ENCODE results near the gene CCDC85C.

CCDC85C gene

DNA sequence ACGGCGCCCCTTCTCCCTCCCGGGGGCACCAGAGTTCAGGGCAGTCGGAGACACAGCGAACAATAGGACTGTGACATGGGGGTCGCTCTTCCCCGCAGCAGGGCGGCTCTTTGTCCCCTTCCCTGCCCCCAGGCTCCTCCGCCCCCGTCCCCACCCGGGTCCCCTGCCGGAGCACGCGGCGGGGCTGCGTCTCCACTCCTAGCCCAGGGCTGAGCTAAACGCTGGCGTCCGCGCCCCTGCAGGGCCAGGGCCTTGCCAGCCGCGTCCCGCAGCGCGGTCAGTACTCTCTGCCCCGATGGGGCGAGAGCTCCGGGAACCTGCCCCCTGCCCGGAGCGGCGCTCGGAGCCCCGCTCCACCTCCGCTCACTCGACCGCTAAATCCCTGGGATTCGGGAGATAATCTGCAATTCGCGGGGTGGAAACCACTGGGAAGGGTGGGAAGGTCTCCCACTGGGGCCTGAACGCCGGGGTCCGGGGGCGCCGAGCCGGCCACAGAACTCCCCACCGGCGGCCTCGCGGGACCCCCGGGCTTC is 825 bp upstream of the CCDC85C start:
- peak in 1 of 2 donors; percentile 17 for DNase-seq

DNA sequence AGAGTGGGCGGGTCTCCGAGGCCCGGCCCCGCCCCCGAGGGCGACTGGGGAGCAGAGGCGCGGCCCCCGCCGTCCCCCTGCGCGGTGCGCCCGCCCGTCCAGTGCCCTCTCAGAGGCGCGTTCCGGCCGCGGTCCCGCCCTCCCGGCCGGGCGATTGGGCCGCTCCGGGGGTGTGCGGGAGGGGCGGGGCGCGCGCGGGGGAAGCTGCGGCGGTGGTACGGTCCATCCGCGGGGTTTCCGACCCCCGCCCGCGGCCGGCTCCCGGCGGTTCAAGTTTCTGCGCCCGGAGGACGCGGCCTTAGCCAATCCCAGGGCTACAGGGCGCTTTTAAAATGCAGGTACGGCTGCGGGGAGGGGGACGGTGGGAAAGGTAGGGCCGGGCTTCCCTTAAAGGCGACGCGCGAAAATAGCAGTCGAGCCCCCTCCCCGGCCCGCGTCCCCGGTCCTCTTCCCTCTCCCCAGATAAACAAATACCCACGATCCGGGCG is 315 bp upstream of the CCDC85C start:
- DNase-seq: peak; percentile 95 to 97

DNA sequence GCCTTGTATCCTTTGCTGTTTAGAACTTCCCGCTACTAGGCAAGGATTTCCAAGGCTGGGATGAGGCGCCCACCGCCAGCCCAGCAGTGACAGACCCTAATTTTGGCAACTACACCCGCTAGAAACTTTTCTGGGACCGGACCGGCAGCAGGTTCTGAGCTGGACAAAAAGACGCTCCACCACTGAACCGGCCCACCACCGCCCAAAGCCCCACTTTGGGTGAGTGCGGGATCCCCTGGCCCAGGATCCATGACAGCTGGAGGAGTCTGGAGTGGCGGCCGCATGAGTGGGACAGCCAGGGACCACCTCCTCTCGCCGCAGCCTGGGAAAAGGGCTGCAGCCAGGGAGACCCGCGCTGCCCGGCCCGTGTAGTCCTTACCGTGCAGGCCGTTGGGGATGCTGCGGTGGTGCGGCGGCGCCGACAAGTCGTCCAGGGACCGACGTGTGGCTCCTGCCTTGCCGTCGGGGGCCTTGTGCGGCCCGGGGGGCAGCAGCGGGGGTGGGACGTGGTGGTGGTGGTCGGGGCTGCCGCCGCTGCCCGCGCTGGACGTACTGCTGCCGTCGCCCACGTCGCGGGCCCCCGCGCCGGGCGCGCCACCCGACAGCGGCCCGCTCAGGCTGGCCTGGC is 1.1 kb downstream of the CCDC85C start:
- DNase-seq: no peak

DNA sequence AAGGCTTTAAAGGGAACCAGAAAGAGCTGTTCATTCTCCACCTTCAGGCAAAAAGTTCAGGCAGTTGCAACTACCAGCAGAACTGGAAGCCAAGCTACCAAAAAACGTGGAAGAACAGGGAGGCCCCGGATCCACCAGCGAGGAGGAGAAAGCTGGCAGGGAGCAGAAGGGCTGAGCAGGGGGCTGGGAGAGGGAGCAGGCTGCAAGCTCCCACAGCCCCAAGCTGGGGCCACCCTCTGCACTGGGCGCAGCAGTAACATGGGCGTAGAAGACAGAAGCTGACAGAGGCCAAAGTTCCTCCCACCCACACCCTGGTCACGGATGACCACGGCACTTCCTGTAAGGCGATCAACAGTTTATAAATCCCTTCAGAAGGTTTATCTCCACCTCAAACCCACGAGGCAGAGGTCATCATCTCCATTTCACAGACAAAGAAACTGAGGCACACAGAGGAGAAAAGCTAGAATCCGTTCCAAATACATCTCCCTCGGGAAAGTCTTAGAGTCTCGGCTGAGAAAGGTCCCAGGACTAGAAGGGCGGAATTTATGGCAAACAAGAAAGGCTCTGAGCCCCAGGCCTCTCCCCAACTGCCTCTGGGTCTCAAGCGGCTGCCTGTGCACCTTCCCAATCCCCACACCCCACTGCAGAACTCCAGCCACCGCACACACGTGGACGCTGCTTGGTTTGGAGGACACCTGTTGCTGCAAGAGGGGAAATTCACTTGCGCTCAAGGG is 1.8 kb downstream of the CCDC85C start:
- no peak for DNase-seq

DNA sequence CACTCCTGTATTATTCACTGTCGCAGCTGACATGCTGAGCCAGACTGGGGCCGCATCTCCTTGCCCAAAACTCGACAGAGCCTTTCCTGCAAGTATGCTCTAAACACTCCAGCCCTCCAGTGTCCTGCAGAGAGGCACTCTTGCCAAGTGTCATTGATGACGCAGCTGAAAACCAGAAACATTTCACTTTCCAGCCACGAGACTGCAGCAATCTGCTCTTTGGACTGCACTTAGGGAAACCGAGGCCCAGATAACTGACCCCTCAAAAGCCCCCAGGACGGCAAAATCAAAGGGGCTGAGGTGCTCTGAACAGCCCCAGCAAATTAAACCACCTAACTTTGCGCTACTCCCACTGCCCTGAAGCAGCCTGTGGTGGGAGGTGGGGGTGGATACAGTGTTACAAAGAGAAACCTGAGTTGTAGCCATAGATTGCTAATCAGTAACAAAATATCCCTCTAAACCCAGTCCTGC is 2.6 kb downstream of the CCDC85C start:
- no peak for DNase-seq

DNA sequence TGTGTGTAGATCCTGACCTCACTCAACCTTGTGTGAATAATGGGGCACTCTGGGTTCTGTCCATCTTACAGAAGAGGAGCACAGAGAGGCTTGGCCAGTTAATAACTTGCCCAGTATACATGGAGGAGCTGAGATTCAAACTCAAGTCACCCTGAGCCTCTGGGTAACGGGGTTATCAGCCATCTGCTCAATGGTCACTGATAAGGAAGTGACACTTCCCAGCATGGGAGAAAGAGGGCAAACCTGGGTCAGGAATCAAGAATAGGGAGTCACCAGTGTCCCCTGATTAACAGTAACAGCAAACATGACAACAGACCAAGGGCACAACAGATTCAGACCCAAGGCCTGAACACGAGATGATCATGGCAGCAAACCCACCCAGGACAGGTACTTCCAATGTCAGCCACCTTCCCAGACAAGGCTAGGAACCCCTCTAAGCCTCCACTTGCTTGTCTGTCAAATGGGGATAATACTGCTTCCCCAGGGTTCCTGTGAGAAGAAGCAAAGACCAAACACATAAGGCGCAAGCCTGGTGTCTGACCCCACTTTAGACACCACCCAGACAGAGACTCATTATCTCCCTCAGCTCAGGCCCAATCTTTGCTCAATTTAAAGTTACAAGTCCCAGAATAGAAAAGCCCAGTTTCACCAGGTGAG is 3.6 kb downstream of the CCDC85C start:
- no peak for DNase-seq

DNA sequence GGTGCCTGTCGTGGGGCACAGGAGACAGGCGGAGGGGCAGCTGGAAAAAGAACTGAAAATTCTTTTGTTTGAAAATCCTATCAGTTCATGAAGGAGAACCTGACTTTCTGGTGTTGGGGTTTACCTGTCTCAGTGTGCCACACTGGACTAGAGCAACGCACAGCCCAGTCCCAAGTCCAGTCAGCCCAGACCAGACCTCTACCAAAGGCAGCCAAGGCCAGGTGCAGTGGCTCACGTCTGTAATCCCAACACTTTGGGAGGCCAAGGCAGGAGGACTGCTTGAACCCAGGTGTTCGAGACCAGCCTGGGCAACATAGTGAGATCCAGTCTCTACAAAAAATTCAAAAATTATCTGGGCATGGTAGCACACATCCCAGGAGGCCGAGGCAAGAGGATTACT is 4.6 kb downstream of the CCDC85C start:
- no peak for DNase-seq

DNA sequence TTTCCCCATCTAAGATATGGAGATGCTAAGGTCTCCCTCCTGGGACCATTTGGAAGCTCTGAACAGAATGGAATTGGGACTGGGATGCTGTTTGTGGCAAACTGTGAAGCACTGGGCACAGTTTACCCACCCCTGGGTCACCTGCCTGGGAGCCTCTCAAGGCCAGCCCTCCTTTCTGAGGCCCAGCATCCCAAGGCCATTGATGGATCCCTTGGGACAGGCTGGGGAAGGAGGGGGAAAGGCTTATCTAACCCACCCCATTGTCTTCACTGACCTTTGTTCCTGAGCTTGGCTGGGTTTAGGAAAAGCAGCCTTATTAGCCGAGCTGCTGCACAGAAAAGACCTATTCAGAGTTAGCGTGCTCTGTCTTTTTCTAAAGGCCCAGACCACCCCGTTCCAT is 5.2 kb downstream of the CCDC85C start:
- DNase-seq: no peak

DNA sequence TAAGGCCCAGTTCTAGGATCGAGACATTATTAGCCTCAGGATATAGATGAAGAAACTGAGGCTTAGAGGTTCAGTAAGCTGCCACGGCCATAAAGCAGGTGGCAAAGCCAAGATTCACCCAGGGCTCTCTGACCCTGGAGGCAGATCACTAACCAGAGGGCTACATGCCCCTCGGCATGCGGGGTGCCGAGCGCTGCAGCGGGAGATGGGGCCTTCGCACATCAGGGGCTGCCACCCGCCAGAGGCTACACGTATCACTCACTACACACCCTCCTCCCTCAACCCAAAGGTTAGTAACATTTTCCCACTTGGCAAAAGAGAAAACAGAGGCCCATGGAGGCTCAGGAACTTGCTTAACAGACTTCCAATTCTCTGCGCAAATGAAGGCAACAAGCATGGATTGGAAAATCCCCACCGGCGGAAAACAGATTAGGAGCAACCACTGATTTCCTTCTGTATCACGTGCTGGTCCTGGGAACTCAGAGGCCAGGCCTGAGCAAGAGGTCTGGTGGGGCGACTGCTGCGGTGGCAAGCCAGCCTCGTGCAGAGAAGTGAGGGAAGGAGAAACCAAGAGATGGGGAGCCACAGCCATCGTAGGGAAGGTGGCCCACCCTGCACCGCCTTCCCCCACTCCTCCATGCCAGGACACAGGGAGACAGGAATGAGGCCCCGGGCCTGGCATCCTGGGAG is 6.0 kb downstream of the CCDC85C start:
- no peak for DNase-seq

DNA sequence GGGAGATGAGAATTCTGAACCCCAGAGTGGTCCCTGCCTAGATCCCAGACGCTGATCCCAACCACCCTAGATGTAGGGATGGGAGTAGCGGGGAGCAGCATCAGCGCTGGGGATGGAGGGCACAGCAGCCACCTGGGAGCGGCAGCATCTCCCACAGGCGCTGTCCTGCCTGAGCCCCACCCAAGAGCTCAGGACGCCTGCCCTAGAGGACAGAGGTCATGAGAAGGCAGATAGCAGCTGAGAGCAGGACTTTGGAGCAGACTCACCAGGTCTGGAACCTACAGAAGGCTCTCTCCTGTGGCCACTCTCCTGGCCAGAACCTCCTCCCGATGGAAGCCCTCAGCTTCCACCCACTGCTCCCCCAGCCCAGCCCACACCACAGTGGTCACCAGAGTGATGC is 7.2 kb downstream of the CCDC85C start:
- no peak for DNase-seq

DNA sequence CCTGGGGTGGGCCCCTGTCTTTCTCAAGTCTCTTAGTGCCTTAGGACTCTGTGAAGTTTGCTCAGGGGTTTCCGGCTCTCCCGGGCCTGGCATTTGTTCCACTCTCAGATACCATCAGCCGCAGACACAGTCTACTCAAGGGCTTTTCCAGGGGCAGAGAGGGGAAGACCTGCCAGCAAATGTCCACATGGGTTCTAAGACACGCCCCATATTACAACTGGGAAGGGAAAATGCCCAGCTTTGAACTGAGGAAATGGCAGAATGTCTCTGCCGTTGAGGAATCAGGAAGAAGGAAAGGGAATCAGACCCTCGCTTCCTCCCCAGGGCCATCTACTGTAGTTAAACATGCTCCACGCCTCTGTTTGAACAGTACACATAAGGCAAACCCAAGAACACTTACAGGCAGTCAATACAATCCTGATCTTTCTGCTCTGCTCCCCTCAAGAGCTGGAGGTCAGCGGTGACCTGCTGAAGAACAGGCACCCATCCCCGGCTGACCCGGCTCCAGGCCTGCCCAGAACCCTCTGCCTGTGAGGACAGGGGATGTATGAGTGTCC is 7.9 kb downstream of the CCDC85C start:
- no peak for DNase-seq

DNA sequence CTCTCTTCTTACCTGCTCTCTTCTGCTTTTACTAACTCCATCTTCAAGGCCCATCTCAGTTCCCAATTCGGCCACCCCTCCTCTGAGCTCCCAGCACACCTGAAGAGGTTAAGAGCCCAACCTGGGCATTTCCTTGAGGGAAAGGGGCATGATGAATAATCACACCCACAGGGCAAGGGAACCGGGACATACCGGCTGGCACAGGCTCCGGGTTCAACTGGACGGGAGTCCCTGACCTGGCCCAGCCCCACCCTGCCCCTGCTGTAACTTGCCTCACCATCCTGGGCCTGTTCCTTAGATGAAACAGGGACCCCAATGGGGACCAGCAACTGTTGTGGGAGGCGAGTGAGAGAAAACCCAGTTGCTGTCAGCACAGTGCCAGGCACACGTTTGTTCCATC is 8.5 kb downstream of the CCDC85C start:
- no peak for DNase-seq

DNA sequence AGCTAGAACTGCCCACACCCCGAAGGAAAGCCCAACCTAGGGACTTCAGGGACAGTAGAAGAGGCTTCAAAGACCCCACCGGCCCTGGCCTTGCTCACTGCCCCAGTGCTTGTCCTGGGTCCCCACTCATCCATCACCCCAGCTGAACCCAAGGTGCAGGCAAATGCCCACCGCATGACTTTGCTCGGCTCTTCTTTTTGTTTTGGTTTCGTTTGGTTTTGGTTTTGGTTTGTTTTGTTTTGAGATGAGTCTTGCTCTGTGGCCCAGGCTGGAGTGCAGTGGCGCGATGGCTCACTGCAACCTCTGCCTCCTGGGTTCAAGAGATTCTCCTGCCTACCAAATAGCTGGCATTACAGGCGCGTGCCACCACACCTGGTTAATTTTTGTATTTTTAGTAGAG is 9.0 kb downstream of the CCDC85C start:
- DNase-seq: peak; percentile 24 to 54

DNA sequence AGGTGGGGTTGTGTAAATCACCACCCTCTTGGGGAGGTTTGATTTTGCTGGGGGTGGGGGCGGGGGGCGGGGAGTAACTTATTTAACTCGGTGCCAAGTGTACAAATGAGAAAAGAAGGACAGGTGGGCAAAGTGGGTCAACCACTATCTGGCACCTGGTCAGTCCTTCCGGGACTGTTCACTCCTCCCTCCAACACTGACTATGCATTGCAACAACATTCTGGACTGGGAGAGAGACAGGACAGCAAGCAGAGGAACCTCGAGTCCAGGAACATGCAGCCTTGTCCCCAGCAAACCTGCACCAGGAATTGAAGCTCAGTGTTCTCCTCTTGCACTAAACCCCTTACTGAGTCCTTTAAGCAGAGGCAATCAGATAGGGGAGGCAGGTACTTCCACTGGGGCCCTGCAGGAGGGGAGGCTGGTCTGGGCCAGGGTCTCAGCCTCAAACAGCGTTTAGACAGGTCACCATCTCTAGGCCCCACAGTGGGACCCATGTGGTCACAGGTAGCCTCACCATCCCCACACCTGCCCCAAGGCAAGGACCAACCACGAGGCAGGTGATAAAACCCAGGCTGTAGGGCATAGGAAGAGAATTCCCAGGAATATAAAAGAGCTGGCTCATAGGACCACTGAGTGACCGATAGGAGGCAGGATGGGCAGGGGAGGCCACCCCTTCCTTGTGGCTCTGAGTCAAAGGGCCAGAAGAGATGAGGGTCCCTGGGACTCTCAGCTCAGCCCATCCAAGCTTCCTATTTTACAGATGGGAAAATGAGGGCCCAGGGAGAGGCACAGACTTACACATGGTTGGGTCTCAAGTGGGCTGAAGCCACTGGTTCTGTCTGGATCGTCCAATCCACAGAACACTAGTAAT is 9.8 kb downstream of the CCDC85C start:
- no peak for DNase-seq

DNA sequence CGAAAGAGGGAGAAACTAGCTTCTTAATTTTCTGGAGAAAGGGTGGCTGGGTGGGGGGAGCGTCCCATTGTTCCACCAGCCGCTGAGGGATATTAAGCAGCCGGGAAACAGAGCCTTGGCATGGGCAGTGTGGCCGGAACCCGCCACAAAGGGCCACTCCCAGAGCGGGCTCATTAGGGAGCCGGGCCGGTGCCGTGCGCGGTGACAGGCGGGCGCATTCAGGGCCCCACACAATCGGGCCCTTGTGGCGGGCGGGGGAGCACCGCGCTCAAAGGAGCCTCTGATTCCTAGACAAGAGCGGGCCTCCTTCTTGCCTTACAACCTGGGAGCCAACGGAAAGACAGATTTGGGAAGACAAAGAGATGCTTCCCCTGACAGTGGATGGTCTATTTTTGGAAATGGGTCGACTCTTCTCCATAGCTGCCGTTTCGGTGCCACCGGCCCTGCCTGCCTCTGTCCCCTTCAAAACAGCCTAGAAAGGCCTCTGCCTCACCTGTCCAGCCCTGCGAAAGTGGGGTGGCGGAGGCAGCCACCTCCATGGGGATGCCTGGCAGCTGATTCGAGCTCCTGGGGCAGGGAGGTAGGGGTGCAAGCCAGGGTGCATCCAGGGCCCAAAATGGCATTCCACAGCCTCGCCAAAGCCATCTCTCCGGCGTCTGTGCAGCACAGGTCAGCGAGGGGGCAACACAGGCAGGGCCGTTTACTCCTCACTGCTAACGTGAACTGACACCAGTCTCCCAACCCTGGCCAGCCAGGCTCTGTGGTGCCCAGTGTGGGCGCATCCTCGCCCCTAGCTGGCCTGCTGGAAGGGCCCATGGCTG is 10.9 kb downstream of the CCDC85C start:
- DNase-seq: no peak

DNA sequence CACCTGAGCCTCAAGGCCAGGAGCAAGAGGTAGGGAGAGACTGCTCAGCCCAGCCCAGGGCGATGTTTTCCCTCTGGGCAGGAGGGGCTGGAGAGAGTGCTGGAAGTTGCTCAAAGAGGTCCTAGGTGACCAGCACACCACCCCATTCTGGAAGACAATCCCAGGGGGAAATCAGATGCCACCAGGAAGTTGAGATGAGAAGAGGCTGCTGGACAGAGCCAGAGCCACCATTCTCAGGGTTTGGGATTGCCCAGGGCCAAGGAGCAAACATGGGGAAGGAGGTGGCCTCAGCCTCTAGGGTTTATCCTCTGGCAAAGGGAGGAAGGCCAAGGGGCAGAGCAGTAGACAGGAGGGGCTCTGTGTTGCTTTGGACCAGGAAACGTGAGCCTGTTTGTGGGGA is 11.6 kb downstream of the CCDC85C start:
- DNase-seq: no peak

DNA sequence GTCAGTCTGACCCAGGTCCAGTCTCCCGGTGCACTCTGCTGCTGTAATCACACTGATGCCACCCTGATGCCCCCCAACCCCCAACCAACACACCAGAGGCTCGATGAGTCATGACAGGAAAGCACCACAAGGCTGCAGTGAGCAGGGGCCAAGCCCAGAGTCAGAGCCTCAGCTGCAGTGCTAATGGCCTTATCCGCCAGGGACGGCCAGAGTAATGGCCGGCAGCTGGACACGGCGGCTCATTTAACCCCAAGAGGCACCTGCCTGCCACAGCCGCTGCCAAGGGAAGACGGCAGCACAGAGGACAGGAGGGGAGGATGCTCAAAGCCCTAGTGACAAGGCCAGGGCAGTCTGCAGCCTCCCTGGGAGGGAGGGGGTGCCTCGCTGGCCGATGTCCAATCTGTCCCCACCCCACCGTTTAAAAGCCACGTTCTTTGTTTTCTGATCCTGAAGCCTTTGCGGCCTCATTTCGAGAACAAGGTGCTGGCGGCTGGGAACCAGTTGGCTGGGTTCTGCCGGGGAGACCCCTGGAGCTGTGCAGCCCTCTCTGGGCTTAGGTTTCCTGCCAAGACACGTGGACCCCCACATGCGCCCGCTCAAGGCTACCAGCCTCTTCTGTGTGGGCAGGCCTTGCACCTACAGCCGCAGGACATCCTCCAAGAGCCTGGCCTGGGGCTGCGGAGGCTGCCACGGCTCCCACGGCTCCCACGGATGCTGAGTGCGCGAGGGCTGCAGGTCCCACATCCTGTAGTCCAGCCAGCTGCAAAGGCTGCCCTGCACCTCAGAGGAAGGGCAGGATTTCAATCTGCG is 13.1 kb downstream of the CCDC85C start:
- DNase-seq: no peak

DNA sequence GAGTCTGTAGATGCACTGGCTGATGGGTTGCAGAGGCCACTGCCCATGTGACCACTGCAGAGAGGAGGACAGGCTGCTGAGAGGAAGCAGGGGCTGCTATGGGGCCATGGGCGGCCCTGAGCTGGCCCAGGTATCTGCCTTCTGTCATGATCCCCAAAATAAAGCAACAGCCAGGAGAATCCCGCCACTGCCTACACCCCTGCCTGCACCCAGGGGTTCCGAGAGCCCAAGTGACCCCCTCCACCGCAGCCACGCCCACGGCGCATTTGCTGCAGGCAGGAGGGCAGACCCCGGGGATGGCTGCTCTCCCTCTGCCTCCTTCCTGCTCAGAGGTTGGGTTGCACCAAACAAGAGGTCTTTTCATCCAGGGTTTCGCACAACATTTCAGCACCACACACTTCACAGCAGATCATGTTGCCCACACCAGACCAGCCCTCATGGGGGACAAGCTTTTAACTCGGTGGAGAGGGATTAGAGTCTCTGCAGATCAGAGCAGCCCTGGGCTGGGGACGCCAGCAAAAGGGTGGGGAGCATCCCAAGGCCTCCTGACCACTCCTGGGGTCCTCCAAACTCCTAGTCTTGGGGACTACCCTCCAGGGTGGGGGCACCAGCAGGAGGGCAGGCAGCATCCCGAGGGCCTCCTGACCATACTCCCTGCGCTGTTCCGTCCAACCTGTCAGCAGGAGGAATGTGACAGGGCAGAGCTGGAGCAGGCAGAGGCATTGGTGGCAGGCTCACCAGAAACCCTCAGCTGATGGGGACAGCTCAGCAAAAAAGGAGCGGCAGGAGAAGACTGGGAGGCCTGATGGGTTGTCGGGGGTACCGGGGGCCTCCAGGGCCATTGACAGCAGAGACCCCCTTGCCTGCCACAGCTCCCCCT is 14.1 kb downstream of the CCDC85C start:
- DNase-seq: no peak

DNA sequence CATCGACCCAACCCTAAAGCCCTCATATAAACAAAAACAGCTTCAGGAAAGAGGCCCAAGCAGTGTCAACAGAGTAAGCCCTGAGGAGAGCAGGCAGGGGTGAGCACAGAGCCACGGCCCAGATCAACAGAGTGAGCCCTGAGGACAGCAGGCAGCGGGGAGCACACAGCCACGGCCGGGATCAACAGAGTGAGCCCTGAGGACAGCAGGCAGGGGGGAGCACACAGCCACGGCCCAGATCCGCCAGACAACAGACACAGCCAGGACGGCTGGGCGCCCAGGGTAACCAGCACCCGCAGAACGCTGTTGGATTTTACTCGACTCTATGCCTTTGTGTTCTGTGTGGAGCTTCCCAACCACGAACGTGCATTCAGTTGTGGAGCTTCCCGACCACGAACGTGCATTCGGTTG is 15.0 kb downstream of the CCDC85C start:
- no peak for DNase-seq
